ENCODE results near the gene ZNF362.
A peak's percentile ranks its signal among the peaks of the same experiment; 100 is the strongest.

Gene ZNF362

GRCh38 chr1:33297911-33298622 lies 41.8 kb downstream of the ZNF362 start:
- TF ChIP-seq CTCF (IDR thresholded peaks at IDR 0.05; ENCODE audit: low read depth, low read length, missing control alignments), result no peak
- H3K4me3 ChIP-seq (replicated peaks; ENCODE audit: low read depth, low read length), result no peak overlapping the region
- DNase-seq (ENCODE audit: extremely low read depth, low read depth), result no peak

GRCh38 chr1:33298623-33299277 lies 42.5 kb downstream of the ZNF362 start:
- H3K4me3 ChIP-seq (replicated peaks; ENCODE audit: low read depth, low read length), result no peak overlapping the region
- TF ChIP-seq CTCF (IDR thresholded peaks at IDR 0.05; ENCODE audit: low read depth, low read length, missing control alignments), result peak; percentile 93
- peak; percentile 36 for DNase-seq (ENCODE audit: extremely low read depth, low read depth)

GRCh38 chr1:33299461-33300155 lies 43.3 kb downstream of the ZNF362 start:
- TF ChIP-seq CTCF (IDR thresholded peaks at IDR 0.05; ENCODE audit: low read depth, low read length, missing control alignments), result no peak
- DNase-seq (ENCODE audit: extremely low read depth, low read depth), result no peak
- no peak overlapping the region for H3K4me3 ChIP-seq (replicated peaks; ENCODE audit: low read depth, low read length)

GRCh38 chr1:33300673-33301072 lies 44.4 kb downstream of the ZNF362 start:
- TF ChIP-seq CTCF (IDR thresholded peaks at IDR 0.05; ENCODE audit: low read depth, low read length, missing control alignments), result no peak
- no peak overlapping the region for H3K4me3 ChIP-seq (replicated peaks; ENCODE audit: low read depth, low read length)
- DNase-seq (ENCODE audit: extremely low read depth, low read depth), result no peak

GRCh38 chr1:33301273-33301984 lies 45.1 kb downstream of the ZNF362 start:
- DNase-seq (ENCODE audit: extremely low read depth, low read depth), result no peak
- no peak for TF ChIP-seq CTCF (IDR thresholded peaks at IDR 0.05; ENCODE audit: low read depth, low read length, missing control alignments)
- no peak overlapping the region for H3K4me3 ChIP-seq (replicated peaks; ENCODE audit: low read depth, low read length)

- H3K4me3 ChIP-seq (replicated peaks; ENCODE audit: low read depth, low read length), result no peak overlapping the region
- no peak for TF ChIP-seq CTCF (IDR thresholded peaks at IDR 0.05; ENCODE audit: low read depth, low read length, missing control alignments)
- DNase-seq (ENCODE audit: extremely low read depth, low read depth), result no peak
Observed at GRCh38 chr1:33302325-33302724, 46.0 kb downstream of the ZNF362 start.

Measured in HFF-Myc (cell line).